Activated naive CD4-positive, alpha-beta T cell treated with anti-CD3 and anti-CD28 coated beads, Interleukin-2, amount 50 U/mL, for 24 hours (primary cell): ENCODE measurements around the gene ATXN7L2.

Experiments
- H3K27ac Mint-ChIP-seq: one replicate; pipeline ENCODE4 v1.8.0; 2021; ENCODE audit warnings: mild to moderate bottlenecking, mixed read lengths
- H3K27me3 Mint-ChIP-seq: one replicate; pipeline ENCODE4 v1.8.0; 2021; ENCODE audit warnings: mixed read lengths
- H3K36me3 Mint-ChIP-seq: one replicate; pipeline ENCODE4 v1.8.0; 2021; ENCODE audit warnings: mixed read lengths
- H3K4me1 Mint-ChIP-seq: one replicate; pipeline ENCODE4 v1.8.0; 2021; ENCODE audit warnings: mixed read lengths
- H3K4me3 Mint-ChIP-seq: one replicate; pipeline ENCODE4 v1.8.0; 2021; ENCODE audit warnings: mild to moderate bottlenecking, mixed read lengths
- H3K9me3 Mint-ChIP-seq: one replicate; pipeline ENCODE4 v1.8.0; 2021; ENCODE audit warnings: mixed read lengths

Gene ATXN7L2

GRCh38 chr1:109527098-109527811 lies 43.5 kb downstream of the ATXN7L2 start:
- peaks cover 28% of the 10 kb centered on the region for H3K4me1 Mint-ChIP-seq
- no peaks in the 10 kb centered on the region for H3K27me3 Mint-ChIP-seq
- no peaks in the 10 kb centered on the region for H3K9me3 Mint-ChIP-seq
- H3K4me3 Mint-ChIP-seq: no peak overlapping the region
- no peak overlapping the region for H3K27ac Mint-ChIP-seq
- no peaks in the 10 kb centered on the region for H3K36me3 Mint-ChIP-seq

DNA sequence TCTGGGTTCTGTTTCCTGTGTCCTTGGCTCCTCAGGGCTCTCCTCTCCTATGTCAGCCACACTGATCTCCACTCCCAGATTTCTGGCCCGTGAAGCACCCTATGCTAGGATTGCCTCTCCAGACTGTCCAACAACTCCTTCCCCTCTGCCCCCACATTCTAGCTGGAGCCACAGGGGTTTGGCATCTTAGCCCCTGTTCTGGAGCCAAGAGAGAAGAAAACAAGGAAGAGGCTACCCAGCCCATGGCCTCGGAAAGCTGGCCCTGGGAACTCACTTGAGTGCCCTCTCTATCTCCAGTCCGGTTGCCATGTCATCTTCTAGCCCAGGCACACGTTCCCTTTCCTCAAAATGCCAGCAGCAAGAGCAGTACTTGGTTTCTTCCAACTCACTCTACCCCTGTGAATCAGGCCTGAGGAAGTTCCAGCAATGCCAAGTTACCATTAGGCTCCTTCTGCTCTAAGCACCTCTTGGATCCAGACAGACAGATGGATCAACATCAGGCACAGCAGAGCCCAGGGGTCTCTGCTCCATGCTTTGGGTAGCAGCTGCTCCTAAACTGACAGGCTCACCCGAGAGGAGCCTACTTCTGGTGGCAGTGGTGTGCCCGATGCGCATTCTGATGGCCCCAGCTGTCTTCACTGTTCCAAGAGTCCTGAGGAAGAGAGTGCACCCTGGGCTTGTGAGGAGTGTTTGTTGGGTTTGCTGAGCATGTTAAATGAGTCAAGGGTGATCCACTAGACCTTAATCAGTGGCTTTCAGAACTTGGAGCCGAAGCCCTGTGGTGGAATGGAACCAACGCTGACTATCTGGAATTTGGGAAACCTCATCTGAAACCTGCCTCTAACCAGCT lies 44.4 kb downstream of the ATXN7L2 start:
- Mint-ChIP-seq H3K9me3 (no peaks in the 10 kb centered on the region), H3K36me3 (no peaks in the 10 kb centered on the region), H3K27ac (no peak overlapping the region)

GRCh38 chr1:109528712-109529111 lies 45.0 kb downstream of the ATXN7L2 start:
- H3K4me1 Mint-ChIP-seq: peaks cover 34% of the 10 kb centered on the region
- no peaks in the 10 kb centered on the region for H3K9me3 Mint-ChIP-seq
- H3K36me3 Mint-ChIP-seq: no peaks in the 10 kb centered on the region
- no peak overlapping the region for H3K27ac Mint-ChIP-seq
- H3K4me3 Mint-ChIP-seq: no peak overlapping the region
- no peaks in the 10 kb centered on the region for H3K27me3 Mint-ChIP-seq

More for the DNA sequence above, 44.4 kb downstream of the ATXN7L2 start:
- Mint-ChIP-seq H3K4me1 (peaks cover 34% of the 10 kb centered on the region), H3K4me3 (no peak overlapping the region), H3K27me3 (no peaks in the 10 kb centered on the region)

- Mint-ChIP-seq H3K27me3 (no peaks in the 10 kb centered on the region), H3K4me3 (no peak overlapping the region), H3K4me1 (peaks cover 34% of the 10 kb centered on the region), H3K9me3 (no peaks in the 10 kb centered on the region), H3K27ac (no peak overlapping the region), H3K36me3 (no peaks in the 10 kb centered on the region)
Measured at GRCh38 chr1:109529881-109530456, 46.3 kb downstream of the ATXN7L2 start.

DNA sequence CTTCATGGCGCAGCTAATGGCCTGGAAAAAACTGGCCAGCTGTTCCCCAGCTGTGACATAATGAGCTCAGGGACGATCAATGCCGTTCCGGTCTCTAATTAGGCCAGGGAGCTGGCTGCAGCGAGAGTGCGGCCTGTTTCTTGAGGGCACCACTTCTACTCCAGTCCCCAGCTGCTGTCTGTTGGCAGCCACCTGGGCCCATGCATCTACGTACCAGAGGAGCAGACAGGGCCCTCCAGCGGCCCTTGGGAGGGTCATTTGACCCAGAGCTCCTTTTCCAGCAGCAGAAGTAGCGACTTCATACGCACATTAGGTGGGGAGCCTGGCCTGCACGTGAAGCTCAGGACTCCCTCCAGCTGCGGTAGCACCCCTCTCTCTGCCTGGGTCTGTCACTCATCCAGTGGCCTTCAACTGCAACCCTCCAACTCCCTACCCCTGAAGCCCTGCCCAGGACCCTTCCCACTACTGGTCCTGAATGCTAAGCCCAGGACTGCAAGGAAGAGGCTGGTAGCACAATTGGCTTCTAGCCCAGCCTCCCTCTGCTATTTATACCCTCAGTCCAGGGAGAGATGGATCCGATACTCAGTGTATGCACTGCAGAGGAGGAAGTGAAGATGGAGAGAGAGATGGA lies 46.9 kb downstream of the ATXN7L2 start:
- H3K4me3 Mint-ChIP-seq: peak overlapping the region; percentile 9
- H3K36me3 Mint-ChIP-seq: no peaks in the 10 kb centered on the region
- H3K27me3 Mint-ChIP-seq: no peaks in the 10 kb centered on the region
- peak overlapping the region; percentile 71 for H3K27ac Mint-ChIP-seq
- peaks cover 34% of the 10 kb centered on the region for H3K4me1 Mint-ChIP-seq
- no peaks in the 10 kb centered on the region for H3K9me3 Mint-ChIP-seq

GRCh38 chr1:109531380-109531779 lies 47.7 kb downstream of the ATXN7L2 start:
- Mint-ChIP-seq H3K27ac (peak overlapping the region; percentile 4), H3K9me3 (no peaks in the 10 kb centered on the region), H3K4me3 (peak overlapping the region; percentile 9), H3K36me3 (no peaks in the 10 kb centered on the region), H3K4me1 (peaks cover 34% of the 10 kb centered on the region), H3K27me3 (no peaks in the 10 kb centered on the region)

DNA sequence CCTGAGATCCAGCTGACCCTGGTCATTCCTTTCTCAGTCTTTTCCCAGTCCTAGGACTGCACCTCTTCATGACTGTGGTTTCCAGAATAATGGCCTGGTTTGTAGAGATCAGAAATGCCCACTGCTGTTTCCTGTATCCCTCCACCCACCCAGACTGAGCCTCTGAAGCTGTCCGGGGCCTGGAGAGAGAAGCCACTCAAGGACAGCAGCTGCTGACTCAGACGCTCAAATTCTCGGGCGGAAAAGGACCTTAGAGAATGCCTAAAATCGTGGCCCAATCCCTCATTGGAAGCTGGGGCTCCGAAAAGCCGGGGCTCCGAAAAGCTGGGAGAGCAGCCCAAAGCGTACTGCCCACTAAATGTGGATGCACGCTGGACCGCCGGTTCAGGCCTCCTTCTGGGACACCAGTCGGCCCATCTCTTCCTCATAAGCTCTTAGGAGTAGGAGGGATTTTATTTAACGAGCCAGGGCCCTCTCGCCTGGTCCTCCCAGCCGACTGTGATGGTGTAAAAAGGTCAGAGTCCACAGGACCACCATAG lies 48.2 kb downstream of the ATXN7L2 start:
- no peaks in the 10 kb centered on the region for H3K9me3 Mint-ChIP-seq
- peaks cover 34% of the 10 kb centered on the region for H3K4me1 Mint-ChIP-seq
- H3K27ac Mint-ChIP-seq: no peak overlapping the region
- peak overlapping the region; percentile 79 for H3K4me3 Mint-ChIP-seq
- no peaks in the 10 kb centered on the region for H3K36me3 Mint-ChIP-seq
- H3K27me3 Mint-ChIP-seq: no peaks in the 10 kb centered on the region

GRCh38 chr1:109532365-109533136 lies 48.8 kb downstream of the ATXN7L2 start:
- Mint-ChIP-seq H3K4me3 (peak overlapping the region; percentile 79), H3K4me1 (peaks cover 34% of the 10 kb centered on the region), H3K27me3 (no peaks in the 10 kb centered on the region), H3K27ac (peak overlapping the region; percentile 81), H3K36me3 (no peaks in the 10 kb centered on the region), H3K9me3 (no peaks in the 10 kb centered on the region)

GRCh38 chr1:109534307-109534858 lies 50.7 kb downstream of the ATXN7L2 start:
- Mint-ChIP-seq H3K4me1 (peaks cover 34% of the 10 kb centered on the region), H3K27ac (peak overlapping the region; percentile 13), H3K36me3 (no peaks in the 10 kb centered on the region), H3K27me3 (no peaks in the 10 kb centered on the region), H3K9me3 (no peaks in the 10 kb centered on the region), H3K4me3 (no peak overlapping the region)

DNA sequence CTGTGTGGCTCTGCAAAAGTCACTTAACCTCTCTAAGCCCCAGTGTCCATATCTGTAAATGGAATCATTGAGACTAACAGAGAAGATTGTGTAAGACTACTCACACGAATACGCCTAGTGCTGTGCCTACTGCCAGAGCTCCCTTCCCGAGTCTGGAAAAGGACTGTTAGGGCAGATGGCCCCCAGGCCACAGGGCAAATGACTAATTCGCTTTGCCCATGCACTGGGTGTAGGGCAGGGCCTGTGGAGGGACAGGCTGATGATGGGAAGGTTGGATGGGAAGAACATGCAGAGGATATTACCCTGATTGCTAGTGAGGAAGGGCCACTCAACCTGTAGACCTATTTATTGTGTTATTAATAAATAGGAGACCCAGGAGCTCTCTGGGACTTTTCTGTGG lies 51.8 kb downstream of the ATXN7L2 start:
- no peaks in the 10 kb centered on the region for H3K27me3 Mint-ChIP-seq
- H3K27ac Mint-ChIP-seq: no peak overlapping the region
- H3K4me1 Mint-ChIP-seq: peaks cover 24% of the 10 kb centered on the region
- H3K4me3 Mint-ChIP-seq: no peak overlapping the region
- no peaks in the 10 kb centered on the region for H3K36me3 Mint-ChIP-seq
- H3K9me3 Mint-ChIP-seq: no peaks in the 10 kb centered on the region

DNA sequence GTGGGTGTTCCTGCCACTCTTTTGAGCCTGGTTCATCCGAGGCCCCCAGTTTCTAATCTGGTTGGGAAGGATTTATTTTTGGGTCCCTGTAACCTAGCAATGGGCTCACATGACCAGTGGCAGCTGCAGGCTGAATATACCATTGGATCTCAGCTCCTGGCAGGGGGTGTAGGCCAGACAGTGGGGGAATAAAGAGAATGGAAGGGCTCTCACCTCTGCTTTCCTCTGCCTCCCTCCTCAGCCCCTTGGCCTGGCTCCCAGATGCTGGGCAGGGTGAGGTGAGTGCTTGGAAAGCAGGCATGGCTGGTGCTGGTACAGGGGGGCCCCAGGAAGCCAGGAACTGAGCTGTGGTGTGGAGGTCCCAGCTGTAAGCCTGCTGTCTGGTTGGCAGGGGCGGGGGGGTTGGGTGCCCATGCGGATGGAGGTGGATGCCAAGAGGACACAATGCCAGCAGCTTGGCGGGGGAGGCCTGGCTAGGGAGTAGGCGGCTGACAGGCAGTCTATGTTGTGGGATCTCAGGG lies 52.3 kb downstream of the ATXN7L2 start:
- Mint-ChIP-seq H3K9me3 (no peaks in the 10 kb centered on the region), H3K4me1 (peaks cover 19% of the 10 kb centered on the region), H3K27me3 (no peaks in the 10 kb centered on the region), H3K27ac (no peak overlapping the region), H3K36me3 (no peaks in the 10 kb centered on the region), H3K4me3 (no peak overlapping the region)

DNA sequence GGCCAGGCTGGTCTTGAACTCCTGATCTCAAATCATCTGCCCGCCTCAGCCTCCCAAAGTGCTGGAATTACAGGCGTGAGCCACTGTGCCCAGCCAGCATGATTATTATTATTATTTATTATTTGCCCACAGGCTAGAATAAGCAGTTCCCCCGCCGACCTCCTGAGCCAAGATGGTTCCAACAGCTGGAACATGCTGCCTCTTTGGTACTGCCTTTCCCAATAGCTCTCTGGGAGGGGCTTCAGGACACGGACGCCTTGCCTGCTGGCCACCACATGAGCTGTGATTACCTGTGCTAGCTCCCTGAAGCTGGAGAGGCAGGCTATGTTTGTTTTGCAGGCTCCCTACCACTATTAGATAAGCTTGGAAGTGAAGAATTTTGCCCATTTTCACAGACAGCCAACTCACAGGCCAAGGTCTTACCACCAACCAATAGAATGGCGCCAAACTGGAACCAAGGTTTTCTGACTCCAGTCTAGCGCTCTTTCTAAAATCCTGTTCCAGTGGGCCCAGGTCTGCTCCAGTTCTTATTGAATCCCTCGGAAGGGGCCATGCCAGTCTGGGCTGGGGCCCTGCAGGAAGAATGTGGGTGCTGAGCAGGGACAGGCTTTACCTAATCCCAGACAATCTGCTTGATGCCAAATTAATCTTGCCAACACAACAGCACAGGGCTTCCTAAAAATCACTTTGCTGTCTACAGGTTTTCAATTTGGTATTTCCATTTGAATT lies 53.9 kb downstream of the ATXN7L2 start:
- Mint-ChIP-seq H3K4me3 (no peak overlapping the region), H3K36me3 (no peaks in the 10 kb centered on the region), H3K4me1 (peaks cover 3% of the 10 kb centered on the region), H3K27me3 (no peaks in the 10 kb centered on the region), H3K9me3 (no peaks in the 10 kb centered on the region), H3K27ac (no peak overlapping the region)

DNA sequence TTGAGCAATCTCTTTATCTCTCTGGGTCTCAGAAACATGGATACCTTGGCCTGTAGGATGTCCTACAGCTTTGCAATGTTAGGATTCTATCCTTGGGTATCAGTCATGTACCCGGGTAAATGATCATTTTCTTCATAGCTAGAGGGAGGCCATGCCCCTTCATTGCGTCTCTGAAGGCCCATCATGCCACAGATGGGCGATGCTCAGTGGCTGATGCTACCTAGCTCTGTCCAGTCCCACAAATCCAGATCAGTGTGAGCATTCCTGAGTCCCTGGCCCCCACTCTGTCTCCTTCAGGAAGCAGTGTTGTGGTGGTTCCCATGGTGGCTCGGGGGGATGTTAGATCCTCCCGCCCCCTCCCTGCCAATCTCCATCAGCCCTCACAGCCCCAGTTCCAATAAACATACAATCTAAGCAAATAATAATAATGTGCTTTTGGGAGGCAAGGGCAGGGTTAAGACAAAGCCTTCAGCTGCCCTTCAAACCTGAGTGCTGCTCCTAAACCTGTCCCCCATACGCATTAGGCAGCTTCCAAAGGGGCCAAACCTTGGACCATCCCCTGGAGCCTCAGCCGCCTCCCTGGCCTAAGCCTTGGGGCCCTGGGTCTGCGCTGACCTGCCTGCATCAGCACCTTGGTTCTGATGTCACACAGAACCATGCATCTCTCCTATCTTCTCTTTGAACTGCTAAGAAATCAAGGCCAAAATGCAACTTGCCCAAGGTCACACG lies 55.3 kb downstream of the ATXN7L2 start:
- Mint-ChIP-seq H3K27ac (no peak overlapping the region), H3K4me3 (no peak overlapping the region), H3K36me3 (no peaks in the 10 kb centered on the region), H3K27me3 (no peaks in the 10 kb centered on the region), H3K9me3 (no peaks in the 10 kb centered on the region), H3K4me1 (no peaks in the 10 kb centered on the region)
